GM12878 (cell line): ENCODE measurements around the gene ATXN2. TPM values are rescaled to one million over a fixed set of nuclear protein-coding genes. Genes with fewer than 3 reads are reported as not detected.
A peak's percentile ranks its signal among the peaks of the same experiment; 100 is the strongest.

Source experiments
- ASH2L ChIP-seq: fragments of 300-600, 200-600 bp; sonication (generic); IDR thresholded peaks from 2 replicates; pipeline ENCODE4 v1.6.1; 2017; ENCODE audit warnings: low read depth, mild to moderate bottlenecking, borderline replicate concordance
- ATF3 ChIP-seq: IDR thresholded peaks from 2 replicates; pipeline ENCODE4 v1.6.1; 2011; ENCODE audit warnings: low read depth, mild to moderate bottlenecking, low read length, moderate library complexity, borderline replicate concordance; ENCODE audit errors: extremely low read depth
- BACH1 ChIP-seq: fragments of 450-650 bp; IDR thresholded peaks from 2 replicates; pipeline ENCODE4 v1.6.1; 2017; ENCODE audit warnings: mild to moderate bottlenecking, borderline replicate concordance
- BCLAF1 ChIP-seq: fragments of 450-650 bp; IDR thresholded peaks from 2 replicates; pipeline ENCODE4 v1.6.1; 2017; ENCODE audit warnings: antibody characterized with exemption, mild to moderate bottlenecking, moderate library complexity
- BMI1 ChIP-seq: fragments of 450-650 bp; IDR thresholded peaks from 2 replicates; pipeline ENCODE4 v1.6.1; 2016; ENCODE audit warnings: mild to moderate bottlenecking, moderate library complexity, borderline replicate concordance
- CREM ChIP-seq: IDR thresholded peaks from 2 replicates; pipeline ENCODE4 v1.6.1; 2014; ENCODE audit warnings: antibody characterized with exemption, low read depth
- E4F1 ChIP-seq: fragments of 450-650 bp; IDR thresholded peaks from 2 replicates; pipeline ENCODE4 v1.6.1; 2018; ENCODE audit warnings: borderline replicate concordance, mild to moderate bottlenecking; ENCODE audit not compliant: partially characterized antibody
- IRF4 ChIP-seq: IDR thresholded peaks from 2 replicates; pipeline ENCODE4 v1.6.1; 2011; ENCODE audit warnings: low read depth, low read length
- JUNB ChIP-seq: IDR thresholded peaks from 2 replicates; pipeline ENCODE4 v1.6.1; 2016; ENCODE audit warnings: antibody characterized with exemption, mild to moderate bottlenecking
- MAX ChIP-seq: IDR thresholded peaks from 2 replicates; pipeline ENCODE4 v1.6.1; 2012; ENCODE audit warnings: low read depth, low read length, improper control_type of control experiment
- MEF2A ChIP-seq: IDR thresholded peaks from 2 replicates; pipeline ENCODE4 v1.6.1; 2011; ENCODE audit warnings: low read depth, mild to moderate bottlenecking, low read length, moderate library complexity; ENCODE audit not compliant: insufficient read depth
- MTA2 ChIP-seq: fragments of 450-650 bp; IDR thresholded peaks from 2 replicates; pipeline ENCODE4 v1.6.1; 2016; ENCODE audit warnings: low read depth, mild to moderate bottlenecking, moderate library complexity
- MTA3 ChIP-seq: IDR thresholded peaks from 2 replicates; pipeline ENCODE4 v1.6.1; 2012; ENCODE audit warnings: low read length, inconsistent platforms, borderline replicate concordance
- NFYA ChIP-seq: IDR thresholded peaks from 2 replicates; pipeline ENCODE4 v1.6.1; 2011; ENCODE audit warnings: low read depth, mild to moderate bottlenecking, low read length, improper control_type of control experiment, borderline replicate concordance
- RAD21 ChIP-seq: IDR thresholded peaks from 2 replicates; pipeline ENCODE4 v1.6.1; 2011; ENCODE audit warnings: mild to moderate bottlenecking, low read depth, low read length, moderate library complexity; ENCODE audit not compliant: insufficient read depth
- REST ChIP-seq: IDR thresholded peaks from 2 replicates; pipeline ENCODE4 v1.6.1; 2012; ENCODE audit warnings: mild to moderate bottlenecking, low read depth, low read length
- SMC3 ChIP-seq: IDR thresholded peaks from 2 replicates; pipeline ENCODE4 v1.6.1; 2011; ENCODE audit warnings: low read length, improper control_type of control experiment, borderline replicate concordance
- TCF7 ChIP-seq: IDR thresholded peaks from 2 replicates; pipeline ENCODE4 v1.6.1; 2014; ENCODE audit warnings: antibody characterized with exemption, borderline replicate concordance
- ZNF217 ChIP-seq: fragments of 450-650 bp; IDR thresholded peaks from 2 replicates; pipeline ENCODE4 v1.6.1; 2017; ENCODE audit warnings: antibody characterized with exemption, mild to moderate bottlenecking
- ZSCAN29 ChIP-seq: fragments of 450-650 bp; IDR thresholded peaks from 2 replicates; pipeline ENCODE4 v1.6.1; 2017; ENCODE audit warnings: mild to moderate bottlenecking, moderate library complexity
- polyA plus RNA-seq, 11 experiments: library from polyadenylated mRNA; depleted of rRNA in 4 of 11; unstranded in 6 of 11; stranded (reverse) in 5 of 11; fragments of >200 nt; fragmentation: Nextera tagmentation in 4 of 11; fragmentation: Illumina TruSeq in 1 of 11; extraction: Ambion mirVana in 4 of 11; extraction: Trizol in 1 of 11; gene quantifications; 1 replicate in 1 of 11; 2 replicates in 10 of 11; pipeline versions ENCODE4 v1.2.1 to v1.2.3, GENCODE V29; 2011 to 2016; ENCODE audit warnings: inconsistent platforms in 2 of 11, missing spikeins in 2 of 11, low read depth in 1 of 11
- total RNA-seq, 4 experiments: library from RNA; depleted of rRNA in 3 of 4; stranded (reverse); fragments of >200 nt in 3 of 4; fragmentation: Illumina TruSeq in 1 of 4; extraction: Trizol in 1 of 4; gene quantifications; 2 replicates each; pipeline versions ENCODE4 v1.2.1 to v1.2.3, GENCODE V29; 2013 to 2021

The ATXN2 gene
- total and polyA plus RNA-seq, 10 of the 15 experiments (the other 5 are each of a cell fraction or from before 2014, with no cell fraction given) = 8.8 to 31.5 (median 19.0) TPM

GRCh38 chr12:111430433-111431353 is 168.4 kb downstream of the ATXN2 start (continued):
- TF ChIP-seq NFYA (no peak), RAD21 (0 out of 2 replicates have a peak, but pooled peaks have one; percentile 0), BACH1 (no peak), MEF2A (0 out of 2 replicates have a peak, but pooled peaks have one; percentile 29), BCLAF1 (no peak), ASH2L (no peak), MAX (no peak), SMC3 (0 out of 2 replicates have a peak, but pooled peaks have one; percentile 1), CREM (peak; percentile 33; the same call in 1 of the 2 replicates), MTA3 (peak; percentile 73; the same call in 1 of the 2 replicates), ZSCAN29 (no peak), JUNB (no peak; the same call in 1 of the 2 replicates), E4F1 (no peak), IRF4 (no peak), REST (no peak), TCF7 (no peak), BMI1 (no peak), ATF3 (no peak), ZNF217 (peak; percentile 82; the same call in 1 of the 2 replicates), MTA2 (peak; percentile 39; the same call in 1 of the 2 replicates)
